Fibroblast of lung (primary cell): Measurements from ENCODE around the gene ELMOD3.

Experiments used
- EZH2 ChIP-seq: IDR thresholded peaks from 2 replicates; pipeline ENCODE4 v1.5.1; 2012; ENCODE audit warnings: low read length, control low read depth, mild to moderate bottlenecking; ENCODE audit errors: missing control alignments
- TF ChIP-seq, protein P1 (sequence below), 2 donors: IDR thresholded peaks in 1 of 2; conservative IDR thresholded peaks in 1 of 2; 1 replicate in 1 of 2; 2 replicates in 1 of 2; pipeline ENCODE4 v1.5.1; 2011 to 2012; ENCODE audit warnings: low read length in 2 of 2, control low read depth in 1 of 2, inconsistent platforms in 1 of 2, low read depth in 1 of 2, mild to moderate bottlenecking in 1 of 2

DNA sequence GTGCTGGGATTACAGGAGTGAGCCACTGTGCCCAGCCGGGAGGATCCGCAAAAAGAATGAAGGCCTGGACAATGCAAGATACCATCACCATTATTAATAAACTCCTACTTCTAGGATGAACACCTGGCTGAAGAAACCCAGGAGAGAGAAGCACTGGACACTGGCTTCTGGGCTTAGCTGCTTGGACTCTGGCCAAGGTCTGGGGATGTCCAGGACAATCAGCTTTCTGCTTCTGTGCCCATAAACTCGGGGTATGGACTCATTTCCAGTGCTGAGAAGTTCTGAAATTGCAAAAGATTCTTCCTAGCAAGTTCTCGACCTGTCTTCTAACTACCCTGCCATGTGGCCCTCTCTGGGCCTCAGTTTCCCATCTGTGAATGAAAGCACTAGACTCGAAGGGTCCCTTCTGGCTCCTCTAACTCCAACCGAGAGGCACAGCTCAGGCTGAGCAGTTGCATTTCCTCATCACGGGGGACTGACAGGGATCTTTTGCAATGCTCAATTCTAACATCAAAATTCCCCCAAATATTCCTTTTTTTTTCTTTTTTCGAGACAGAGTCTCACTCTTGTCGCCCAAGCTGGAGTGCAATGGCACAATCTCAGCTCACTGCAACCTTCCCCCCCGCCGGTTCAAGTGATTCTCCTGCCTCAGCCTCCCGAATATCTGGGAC is 61.5 kb downstream of the ELMOD3 start:
- TF ChIP-seq, protein P1, sequence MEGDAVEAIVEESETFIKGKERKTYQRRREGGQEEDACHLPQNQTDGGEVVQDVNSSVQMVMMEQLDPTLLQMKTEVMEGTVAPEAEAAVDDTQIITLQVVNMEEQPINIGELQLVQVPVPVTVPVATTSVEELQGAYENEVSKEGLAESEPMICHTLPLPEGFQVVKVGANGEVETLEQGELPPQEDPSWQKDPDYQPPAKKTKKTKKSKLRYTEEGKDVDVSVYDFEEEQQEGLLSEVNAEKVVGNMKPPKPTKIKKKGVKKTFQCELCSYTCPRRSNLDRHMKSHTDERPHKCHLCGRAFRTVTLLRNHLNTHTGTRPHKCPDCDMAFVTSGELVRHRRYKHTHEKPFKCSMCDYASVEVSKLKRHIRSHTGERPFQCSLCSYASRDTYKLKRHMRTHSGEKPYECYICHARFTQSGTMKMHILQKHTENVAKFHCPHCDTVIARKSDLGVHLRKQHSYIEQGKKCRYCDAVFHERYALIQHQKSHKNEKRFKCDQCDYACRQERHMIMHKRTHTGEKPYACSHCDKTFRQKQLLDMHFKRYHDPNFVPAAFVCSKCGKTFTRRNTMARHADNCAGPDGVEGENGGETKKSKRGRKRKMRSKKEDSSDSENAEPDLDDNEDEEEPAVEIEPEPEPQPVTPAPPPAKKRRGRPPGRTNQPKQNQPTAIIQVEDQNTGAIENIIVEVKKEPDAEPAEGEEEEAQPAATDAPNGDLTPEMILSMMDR (conservative IDR thresholded peaks at IDR 0.05 in 1 of 2, IDR thresholded peaks at IDR 0.05 in 1 of 2; ENCODE audit: low read depth in 1 of 2, low read length in 2 of 2) = no peak
- TF ChIP-seq EZH2 = no peak
